Astrocyte (in vitro differentiated cells and primary cell): ENCODE results near the gene CNEP1R1.

Experiments used
- EZH2 ChIP-seq: IDR thresholded peaks from 2 replicates; pipeline ENCODE4 v1.6.1; 2012; ENCODE audit warnings: mild to moderate bottlenecking, low read length, inconsistent platforms; ENCODE audit not compliant: insufficient read depth
- TF ChIP-seq, protein P1 (sequence below): IDR thresholded peaks from 2 replicates; pipeline ENCODE4 v1.5.1; 2011; ENCODE audit warnings: low read depth, mild to moderate bottlenecking, inconsistent platforms, low read length, moderate library complexity; ENCODE audit not compliant: insufficient read depth

DNA sequence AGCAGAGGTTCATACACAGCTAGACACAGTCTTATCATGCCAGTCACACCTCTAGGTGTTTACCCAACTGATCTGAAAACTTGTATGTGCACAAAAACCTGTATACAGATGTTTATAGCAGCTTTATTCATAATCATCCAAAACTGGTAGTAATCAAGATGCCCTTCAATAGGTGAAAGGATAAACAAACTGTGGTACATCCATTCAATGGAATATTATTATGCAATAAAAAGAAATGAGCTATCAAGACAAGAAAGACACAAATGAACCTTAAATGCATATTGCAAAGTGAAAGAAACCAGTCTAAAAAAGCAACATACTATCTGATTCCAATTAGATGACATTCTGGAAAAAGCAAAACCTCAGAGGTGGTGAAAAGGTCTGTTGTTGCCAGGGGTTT, 47.6 kb upstream of the CNEP1R1 start:
- no peak for TF ChIP-seq EZH2
- TF ChIP-seq, protein P1, sequence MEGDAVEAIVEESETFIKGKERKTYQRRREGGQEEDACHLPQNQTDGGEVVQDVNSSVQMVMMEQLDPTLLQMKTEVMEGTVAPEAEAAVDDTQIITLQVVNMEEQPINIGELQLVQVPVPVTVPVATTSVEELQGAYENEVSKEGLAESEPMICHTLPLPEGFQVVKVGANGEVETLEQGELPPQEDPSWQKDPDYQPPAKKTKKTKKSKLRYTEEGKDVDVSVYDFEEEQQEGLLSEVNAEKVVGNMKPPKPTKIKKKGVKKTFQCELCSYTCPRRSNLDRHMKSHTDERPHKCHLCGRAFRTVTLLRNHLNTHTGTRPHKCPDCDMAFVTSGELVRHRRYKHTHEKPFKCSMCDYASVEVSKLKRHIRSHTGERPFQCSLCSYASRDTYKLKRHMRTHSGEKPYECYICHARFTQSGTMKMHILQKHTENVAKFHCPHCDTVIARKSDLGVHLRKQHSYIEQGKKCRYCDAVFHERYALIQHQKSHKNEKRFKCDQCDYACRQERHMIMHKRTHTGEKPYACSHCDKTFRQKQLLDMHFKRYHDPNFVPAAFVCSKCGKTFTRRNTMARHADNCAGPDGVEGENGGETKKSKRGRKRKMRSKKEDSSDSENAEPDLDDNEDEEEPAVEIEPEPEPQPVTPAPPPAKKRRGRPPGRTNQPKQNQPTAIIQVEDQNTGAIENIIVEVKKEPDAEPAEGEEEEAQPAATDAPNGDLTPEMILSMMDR = no peak
